ENCODE measurements around the gene TLCD5.

TLCD5 gene

GRCh38 chr11:120307476-120307875 is 17.6 kb upstream of the TLCD5 start:
- no peak for DNase-seq (ENCODE audit: low read depth in 2 of 2)

DNA sequence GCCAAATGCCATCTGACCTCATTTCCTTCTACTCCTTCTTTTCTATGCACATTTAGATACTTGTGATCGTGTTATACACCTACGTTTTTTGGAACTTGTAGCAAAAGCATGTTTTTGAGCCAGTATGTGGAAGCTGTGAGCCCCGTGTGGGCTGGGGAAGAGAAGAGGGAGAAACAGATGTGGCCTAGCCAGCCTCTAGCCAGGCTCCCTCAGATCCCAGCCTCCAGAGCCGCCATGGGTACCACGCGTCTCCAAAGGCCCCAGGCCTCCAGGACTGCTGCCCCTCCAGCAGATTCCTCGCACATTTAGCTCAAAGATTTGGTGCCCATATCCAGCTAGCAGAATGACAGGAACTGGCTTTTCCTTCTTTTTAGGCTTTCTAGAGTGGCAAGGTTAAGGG is 17.0 kb upstream of the TLCD5 start:
- DNase-seq (ENCODE audit: low read depth in 2 of 2) = no peak

DNA sequence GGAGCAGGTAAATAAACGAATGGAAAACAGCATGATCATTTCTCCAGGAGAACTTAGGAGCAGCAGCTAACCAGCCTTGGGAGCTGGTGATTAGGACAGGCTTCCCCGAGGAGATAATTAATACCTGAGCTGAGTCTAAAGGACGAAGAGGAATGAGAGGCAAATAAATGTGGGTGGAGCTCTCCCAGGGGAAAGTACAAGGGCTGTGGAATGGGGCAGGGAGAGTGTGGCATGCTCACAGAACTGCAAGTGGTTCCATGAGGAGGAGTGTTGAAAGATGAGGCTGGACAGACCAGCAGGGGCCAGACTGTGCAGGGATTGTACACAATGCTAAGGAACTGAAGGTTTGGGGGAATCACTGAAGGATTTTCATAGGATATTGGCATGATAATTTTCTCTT is 14.2 kb upstream of the TLCD5 start:
- no peak for DNase-seq (ENCODE audit: low read depth in 2 of 2)

DNA sequence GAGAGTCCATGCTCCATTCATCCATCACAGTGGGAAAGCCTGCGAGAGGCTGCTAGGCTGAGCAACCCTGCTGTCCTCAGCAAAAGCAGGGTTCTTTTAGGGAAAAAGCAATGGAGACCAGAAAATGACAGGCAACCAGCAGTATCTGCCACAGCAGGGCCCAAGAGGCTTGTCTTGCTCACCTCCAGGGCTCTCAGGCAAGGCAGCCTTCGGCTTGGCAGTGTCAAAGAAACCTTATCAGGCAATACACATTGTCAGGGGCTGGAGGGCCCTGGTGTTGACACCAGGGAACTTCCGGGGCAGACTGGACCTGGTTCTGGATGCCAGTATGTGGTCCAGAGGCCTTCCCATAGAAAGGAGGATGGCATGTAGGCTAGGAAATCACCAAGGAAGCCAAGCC is 10.2 kb upstream of the TLCD5 start:
- no peak for DNase-seq (ENCODE audit: low read depth in 2 of 2)

DNA sequence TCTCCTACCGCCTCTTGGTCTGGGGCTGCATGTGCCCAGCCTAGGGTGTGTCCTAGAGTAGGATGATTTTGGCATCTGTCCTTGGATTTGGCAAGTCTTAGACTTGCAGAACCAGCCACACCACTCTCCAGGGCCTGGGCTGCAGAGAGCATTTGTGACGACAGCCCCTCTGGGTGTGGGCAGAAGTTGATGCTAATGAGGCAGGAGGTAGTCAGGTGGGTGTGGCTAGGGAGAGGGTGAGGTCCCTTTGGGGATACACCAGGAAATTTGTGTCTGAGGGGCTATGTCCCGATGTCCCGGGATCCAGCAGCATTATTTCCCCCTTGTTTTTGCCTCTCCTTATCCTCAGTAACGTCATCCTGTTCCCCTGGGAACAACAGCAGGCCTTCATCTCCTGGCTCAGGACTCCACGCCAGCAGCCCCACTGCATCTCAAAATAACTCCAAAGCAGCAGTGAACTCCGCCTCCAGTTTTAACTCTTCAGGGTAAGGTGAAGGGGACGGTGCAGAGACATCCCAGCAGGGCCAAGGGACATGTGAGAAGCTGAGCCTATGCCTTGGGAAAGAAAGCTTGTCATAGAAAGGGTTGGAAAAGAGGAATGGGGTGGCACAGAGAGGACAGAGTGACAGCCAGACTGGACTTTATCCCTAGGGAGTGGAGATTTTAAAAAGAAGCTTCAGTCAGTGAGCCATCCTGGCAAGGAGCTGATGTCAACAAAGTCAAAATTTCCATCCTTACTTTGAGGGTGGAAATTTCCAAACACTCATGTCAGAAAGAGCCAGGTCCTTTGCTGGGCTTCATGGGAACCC is 8.0 kb upstream of the TLCD5 start:
- DNase-seq (ENCODE audit: low read depth in 2 of 2) = no peak

GRCh38 chr11:120317689-120318480 is 7.2 kb upstream of the TLCD5 start:
- no peak for DNase-seq (ENCODE audit: low read depth in 2 of 2)

- no peak for DNase-seq (ENCODE audit: low read depth in 2 of 2)
These were observed 6.2 kb upstream of the TLCD5 start for GRCh38 chr11:120318906-120319305.

- no peak for DNase-seq (ENCODE audit: low read depth in 2 of 2)
These were observed 1.1 kb downstream of the TLCD5 start for GRCh38 chr11:120326228-120326627.

GRCh38 chr11:120326845-120327281 is 1.8 kb downstream of the TLCD5 start:
- no peak for DNase-seq (ENCODE audit: low read depth in 2 of 2)

DNA sequence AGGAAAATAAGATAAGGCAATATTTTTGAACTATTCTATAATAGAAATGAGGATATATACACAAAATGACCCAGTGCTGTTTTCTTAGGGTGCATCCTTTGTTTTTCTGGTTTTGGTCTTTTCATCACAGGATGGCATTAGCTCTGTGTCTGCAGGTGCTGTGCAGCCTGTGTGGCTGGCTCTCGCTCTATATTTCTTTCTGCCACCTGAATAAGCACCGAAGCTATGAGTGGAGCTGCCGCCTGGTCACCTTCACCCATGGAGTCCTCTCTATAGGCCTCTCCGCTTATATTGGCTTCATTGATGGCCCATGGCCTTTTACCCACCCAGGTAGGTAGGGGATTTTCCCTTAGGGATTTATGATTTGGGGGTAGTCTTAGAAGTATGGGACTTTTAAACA is 2.2 kb downstream of the TLCD5 start:
- no peak for DNase-seq (ENCODE audit: low read depth in 2 of 2)

GRCh38 chr11:120329556-120329955 is 4.5 kb downstream of the TLCD5 start:
- no peak for DNase-seq (ENCODE audit: low read depth in 2 of 2)

GRCh38 chr11:120330045-120330444 is 4.9 kb downstream of the TLCD5 start:
- DNase-seq (ENCODE audit: low read depth in 2 of 2) = no peak

GRCh38 chr11:120331301-120331996 is 6.3 kb downstream of the TLCD5 start:
- no peak for DNase-seq (ENCODE audit: low read depth in 2 of 2)

DNA sequence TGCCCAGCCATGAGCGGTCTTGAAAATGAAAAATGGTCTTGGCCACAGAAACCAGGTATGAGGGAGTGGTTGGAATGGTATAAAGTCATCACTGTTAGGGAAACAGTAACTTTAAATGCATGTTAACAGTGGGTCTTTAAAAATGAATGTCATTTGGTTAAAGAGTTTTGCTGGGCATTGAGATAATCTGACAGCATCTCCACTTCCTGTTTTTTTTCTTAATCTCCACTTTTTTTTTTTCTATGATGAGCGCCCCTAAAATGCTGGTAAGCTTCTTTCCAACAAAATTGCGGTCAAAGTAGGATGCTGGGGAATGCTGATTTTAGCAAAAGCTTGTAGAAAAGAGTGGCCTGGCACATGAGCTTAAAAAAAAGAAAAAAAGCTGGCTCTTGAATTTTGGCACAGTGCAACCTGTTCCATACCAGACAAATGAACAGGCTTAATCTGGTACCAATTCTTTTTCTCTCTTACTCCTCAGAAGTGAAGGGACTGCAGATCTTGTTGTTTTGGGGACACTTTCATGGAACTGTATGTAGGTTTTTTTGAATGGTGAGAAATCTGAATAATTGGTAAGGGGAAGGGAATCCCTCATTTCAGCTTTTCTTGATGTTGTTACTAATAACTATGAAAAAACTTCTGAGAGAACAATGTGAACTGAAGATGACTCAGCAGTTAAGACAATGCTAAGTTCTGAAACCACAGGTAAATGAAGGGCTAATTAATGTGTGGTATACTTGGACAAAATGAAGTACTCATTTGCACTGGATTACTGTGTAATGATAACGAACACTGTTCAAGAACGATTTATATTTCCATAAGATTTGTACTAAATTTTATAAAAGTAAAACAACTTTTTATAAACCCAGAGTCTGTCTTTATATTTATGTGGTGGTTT is 8.0 kb downstream of the TLCD5 start:
- DNase-seq (ENCODE audit: low read depth in 2 of 2) = no peak

- no peak for DNase-seq (ENCODE audit: low read depth in 2 of 2)
These were observed 8.7 kb downstream of the TLCD5 start for GRCh38 chr11:120333801-120334200.

DNA sequence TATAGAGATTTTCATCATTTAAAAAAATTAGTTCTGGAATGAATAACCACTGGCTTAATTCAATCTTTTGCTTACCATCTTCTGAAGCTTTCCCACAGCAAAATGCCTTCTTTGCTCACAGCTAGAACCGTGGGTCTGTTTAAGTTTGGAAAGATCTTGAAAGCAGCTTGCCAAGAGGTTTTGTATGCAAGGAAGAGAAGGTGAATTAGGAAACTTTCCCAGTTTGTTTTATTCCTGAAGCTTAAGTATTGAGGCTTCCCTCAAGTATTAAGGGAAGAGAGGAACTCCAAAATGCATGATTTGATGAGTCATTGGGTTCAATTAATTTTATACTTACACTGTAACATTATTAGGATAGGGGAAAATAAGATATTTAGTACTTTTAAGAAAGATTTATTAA is 9.2 kb downstream of the TLCD5 start:
- DNase-seq (ENCODE audit: low read depth in 2 of 2) = no peak

GRCh38 chr11:120334894-120335462 is 9.9 kb downstream of the TLCD5 start:
- peak in 1 of 2 experiments; percentile 43 for DNase-seq (ENCODE audit: low read depth in 2 of 2)

GRCh38 chr11:120335556-120335907 is 10.4 kb downstream of the TLCD5 start:
- no peak for DNase-seq (ENCODE audit: low read depth in 2 of 2)

- peak; percentile 75 to 79 for DNase-seq (ENCODE audit: low read depth in 2 of 2)
These were observed 11.0 kb downstream of the TLCD5 start, which contains the start of gene ARHGEF12 for GRCh38 chr11:120335908-120336640. Gene ARHGEF12, plus strand, starts transcription at chr11:120336413. Its CDS starts 831 bp downstream, at chr11:120337244.

DNA sequence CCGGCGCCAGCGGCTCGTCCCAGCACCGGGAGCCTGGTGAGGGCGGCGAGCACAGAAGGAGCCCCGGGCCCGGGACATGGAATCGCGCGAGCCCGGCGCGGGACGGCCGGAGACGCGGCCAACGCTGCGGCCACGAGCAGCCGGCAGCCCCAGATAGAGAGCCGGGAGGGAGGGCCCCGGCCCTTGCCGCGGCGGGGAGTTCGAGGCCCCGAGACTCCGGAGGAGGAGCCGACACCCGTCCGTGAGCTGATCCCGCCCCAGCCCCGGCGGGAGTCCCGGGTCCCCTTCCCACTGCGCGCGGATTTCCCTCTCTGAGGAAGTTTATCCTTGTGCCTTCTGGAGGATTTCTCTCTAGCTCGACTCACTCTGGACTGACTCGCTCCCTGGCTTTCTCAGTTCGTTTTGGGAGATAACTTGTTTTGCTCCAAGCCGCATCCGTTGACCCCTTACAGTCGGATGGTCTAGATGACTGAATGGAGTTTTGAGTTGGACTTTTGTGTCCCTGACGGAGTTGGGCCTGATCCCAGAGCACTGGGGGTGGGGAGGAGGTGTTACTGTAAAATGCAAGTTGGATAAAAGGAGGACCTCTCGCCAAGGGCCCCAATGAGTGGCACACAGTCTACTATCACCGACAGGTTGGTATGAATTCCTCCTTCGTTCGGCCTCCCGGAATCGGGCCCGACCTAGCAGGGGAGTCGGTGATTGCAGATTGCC is 11.7 kb downstream of the TLCD5 start:
- DNase-seq (ENCODE audit: low read depth in 2 of 2) = peak; percentile 20 to 32
